ENCODE results near the gene KAT8. TPM values are rescaled to one million over a fixed set of nuclear protein-coding genes. Genes with fewer than 3 reads are reported as not detected.

KAT8 gene
- total and polyA plus RNA-seq, 2 of the 13 experiments (the other 11 are each of a cell fraction or from before 2014, with no cell fraction given): 79.0 to 84.2 TPM

DNA sequence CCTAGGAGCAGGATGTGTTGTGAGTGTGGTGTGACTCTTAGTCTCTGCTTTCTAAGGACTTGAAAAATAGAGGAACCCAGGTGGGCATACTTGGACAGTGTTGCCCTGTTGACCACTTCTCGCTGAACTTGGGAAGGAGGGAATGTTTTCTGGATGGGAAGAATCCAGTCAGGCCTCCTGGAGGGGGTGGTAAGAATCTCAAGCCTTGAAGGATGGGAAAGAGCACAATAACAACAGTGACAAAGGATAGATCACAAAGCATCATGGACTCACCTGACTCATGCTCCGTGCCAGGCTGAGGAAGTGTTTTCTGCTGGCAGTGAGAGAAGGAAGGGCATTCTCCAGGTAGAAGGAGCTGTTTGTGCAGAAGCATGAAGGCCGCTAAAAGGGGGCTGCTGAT, 8.4 kb downstream of the KAT8 start:
- DNase-seq (ENCODE audit: low spot score) (no peak), FAIRE-seq (no peak), ATAC-seq (no peak)
- H3K9ac ChIP-seq (ENCODE audit: insufficient read depth, low read depth, low read length): no peak overlapping the region
- POLR2A ChIA-PET: interaction anchor here (1.5 to 9.6 kb wide), 2 partner anchors 12 to 13 kb away, joined by 3 to 275 read pairs; partner anchors contain the start of gene PRSS8
- in situ Hi-C loops (cut with HindIII; ENCODE audit: extremely low pct_ligation_motif_present, low pct_unique_long_range_greater_than_20kb): no loop called here
- intact Hi-C loops (cut with micrococcal nuclease; ENCODE audit: unreplicated experiment): no loop called here
- no peak overlapping the region for H3K27ac ChIP-seq (ENCODE audit: extremely low read length, insufficient read depth, low read length)
- peaks cover 17 to 33% of the 10 kb centered on the region in 2 experiments for H3K36me3 ChIP-seq (replicated peaks in 1 of 2; ENCODE audit: control insufficient read depth in 1 of 2, insufficient read depth in 2 of 2, low read length in 2 of 2)
- WGBS (ENCODE audit: low lambda C conversion rate): 95% methylated on average over 3 of the region's 3 CpGs
- no peaks in the 10 kb centered on the region for H3K27me3 ChIP-seq (ENCODE audit: control insufficient read depth in 1 of 2, insufficient read depth in 2 of 2, low read length in 2 of 2)
- H3K4me2 ChIP-seq (ENCODE audit: low read depth, low read length): no peak overlapping the region
- no peaks in the 10 kb centered on the region for H4K20me1 ChIP-seq (ENCODE audit: insufficient read depth, low read length)
- no peak overlapping the region for H2AFZ ChIP-seq (ENCODE audit: low read length)
- BruUV-seq (replicated peaks): no TSS peak
- TF ChIP-seq ZFP82 (CRISPR knock-in tag; IDR thresholded peaks at IDR 0.05; ENCODE audit: borderline replicate concordance): no peak
- no peak for TF ChIP-seq HMG20B (CRISPR knock-in tag; conservative IDR thresholded peaks at IDR 0.05)
- no peak for TF ChIP-seq ZNF296 (CRISPR knock-in tag; conservative IDR thresholded peaks at IDR 0.05)
- no peak for TF ChIP-seq ZNF768 (CRISPR knock-in tag; IDR thresholded peaks at IDR 0.05)
- TF ChIP-seq PREB (CRISPR knock-in tag; IDR thresholded peaks at IDR 0.05): 0 out of 2 replicates have a peak, but pooled peaks have one; percentile 39
- CTCF ChIA-PET (ENCODE audit: low intra/inter-chr PET ratio, low total read pairs): no interaction called here
- no peaks in the 10 kb centered on the region for H3K4me1 ChIP-seq (ENCODE audit: insufficient read depth, low read length)
- H3K9me3 ChIP-seq (ENCODE audit: low read length): no peaks in the 10 kb centered on the region
- H3K79me2 ChIP-seq (ENCODE audit: insufficient read depth, low read length): no peaks in the 10 kb centered on the region
- H3K4me3 ChIP-seq (replicated peaks in 1 of 3; ENCODE audit: insufficient read depth in 1 of 3, low read depth in 2 of 3, low read length in 3 of 3): no peak overlapping the region

DNA sequence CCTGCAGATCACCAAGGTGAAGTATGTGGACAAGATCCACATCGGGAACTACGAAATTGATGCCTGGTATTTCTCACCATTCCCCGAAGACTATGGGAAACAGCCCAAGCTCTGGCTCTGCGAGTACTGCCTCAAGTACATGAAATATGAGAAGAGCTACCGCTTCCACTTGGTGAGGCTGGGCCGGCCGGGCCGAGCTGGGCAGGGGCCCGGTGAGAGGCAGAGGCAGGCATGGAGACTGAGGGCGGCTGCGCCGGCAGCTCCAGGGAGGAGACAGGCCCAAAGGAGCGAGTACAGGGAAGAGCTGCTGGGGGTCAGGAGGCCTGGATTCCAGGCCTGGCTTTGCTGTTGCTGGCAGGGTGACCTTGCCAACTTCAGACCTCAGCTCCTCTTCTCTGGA, 9.7 kb downstream of the KAT8 start:
- in situ Hi-C loops (cut with HindIII; ENCODE audit: extremely low pct_ligation_motif_present, low pct_unique_long_range_greater_than_20kb) (no loop called here), intact Hi-C loops (cut with micrococcal nuclease; ENCODE audit: unreplicated experiment) (no loop called here)
- Histone ChIP-seq H3K4me3 (replicated peaks in 1 of 3; ENCODE audit: insufficient read depth in 1 of 3, low read depth in 2 of 3, low read length in 3 of 3) (no peak overlapping the region), H3K27me3 (ENCODE audit: control insufficient read depth in 1 of 2, insufficient read depth in 2 of 2, low read length in 2 of 2) (no peaks in the 10 kb centered on the region), H3K4me2 (ENCODE audit: low read depth, low read length) (no peak overlapping the region), H3K9ac (ENCODE audit: insufficient read depth, low read depth, low read length) (no peak overlapping the region), H3K79me2 (ENCODE audit: insufficient read depth, low read length) (no peaks in the 10 kb centered on the region), H3K36me3 (replicated peaks in 1 of 2; ENCODE audit: control insufficient read depth in 1 of 2, insufficient read depth in 2 of 2, low read length in 2 of 2) (peaks cover 18 to 20% of the 10 kb centered on the region in 2 experiments), H2AFZ (ENCODE audit: low read length) (no peak overlapping the region), H3K4me1 (ENCODE audit: insufficient read depth, low read length) (no peaks in the 10 kb centered on the region), H3K9me3 (ENCODE audit: low read length) (no peaks in the 10 kb centered on the region), H4K20me1 (ENCODE audit: insufficient read depth, low read length) (no peaks in the 10 kb centered on the region), H3K27ac (ENCODE audit: extremely low read length, insufficient read depth, low read length) (no peak overlapping the region)
- ATAC-seq (no peak), FAIRE-seq (no peak), DNase-seq (ENCODE audit: low spot score) (no peak)
- 96% methylated on average over 13 of the region's 13 CpGs for WGBS (ENCODE audit: low lambda C conversion rate)
- ChIA-PET POLR2A (interaction anchor here (1.0 to 4.2 kb wide), 2 partner anchors 10 kb away, joined by 3 to 17 read pairs; partner anchors contain the start of gene KAT8), CTCF (ENCODE audit: low intra/inter-chr PET ratio, low total read pairs) (no interaction called here)
- no TSS peak for BruUV-seq (replicated peaks)
- TF ChIP-seq ZNF282 (IDR thresholded peaks at IDR 0.05; ENCODE audit: partially characterized antibody): no peak
- no peak for TF ChIP-seq ZBTB8A (CRISPR knock-in tag; IDR thresholded peaks at IDR 0.05; ENCODE audit: borderline replicate concordance, low read depth)
- TF ChIP-seq NR2F2 (IDR thresholded peaks at IDR 0.05; ENCODE audit: borderline replicate concordance, low read depth): no peak
- no peak for TF ChIP-seq POLR2G (IDR thresholded peaks at IDR 0.05; ENCODE audit: low read depth, low read length)
- TF ChIP-seq HOXA7 (CRISPR knock-in tag; IDR thresholded peaks at IDR 0.05): no peak
- TF ChIP-seq STAT5B (CRISPR knock-in tag; IDR thresholded peaks at IDR 0.05): no peak
- TF ChIP-seq ZFX (CRISPR knock-in tag; IDR thresholded peaks at IDR 0.05; ENCODE audit: low read depth): no peak
- no peak for TF ChIP-seq ELK4 (CRISPR knock-in tag; IDR thresholded peaks at IDR 0.05; ENCODE audit: borderline replicate concordance)
- TF ChIP-seq HNF4G (IDR thresholded peaks at IDR 0.05; ENCODE audit: borderline replicate concordance, low read depth, low read length): no peak
- no peak for TF ChIP-seq HNF4G (CRISPR knock-in tag; IDR thresholded peaks at IDR 0.05; ENCODE audit: borderline replicate concordance, low read depth)

Measured in HepG2 (cell line).